WTC11 (cell line): Measurements from ENCODE around the gene CCL23. TPM values are rescaled to one million over a fixed set of nuclear protein-coding genes. Genes with fewer than 3 reads are reported as not detected.

ENCODE experiments used
- ATAC-seq: fragments of 200-7000 bp; cut with Tn5 transposase; 2 replicates; pipeline ENCODE4 v1.10.0; 2021; ENCODE audit warnings: mild to moderate bottlenecking, moderate library complexity
- CTCF ChIA-PET: fragments of 300-600 bp; sonication (Branson Sonifier 250); formaldehyde crosslinking; loops from one replicate; lab custom pipeline; 2021; ENCODE audit warnings: antibody characterized with exemption; lab: Charles Lee
- POLR2A ChIA-PET: fragments of 350-600 bp; sonication (Branson Sonifier 250); formaldehyde crosslinking; loops from one replicate; lab custom pipeline; 2021; ENCODE audit warnings: antibody characterized with exemption; lab: Charles Lee
- DNase-seq: peaks from one replicate; pipeline ENCODE4 v3.0.0; 2021; ENCODE audit warnings: low spot score
- H3K27ac Mint-ChIP-seq: 2 replicates; pipeline ENCODE4 v1.8.0; 2021; ENCODE audit warnings: mixed read lengths
- H3K27me3 Mint-ChIP-seq: 2 replicates; pipeline ENCODE4 v1.8.0; 2021; ENCODE audit warnings: low read depth, mild to moderate bottlenecking, moderate library complexity, mixed read lengths
- H3K36me3 Mint-ChIP-seq: 2 replicates; pipeline ENCODE4 v1.8.0; 2021; ENCODE audit warnings: mixed read lengths
- H3K4me1 Mint-ChIP-seq: 2 replicates; pipeline ENCODE4 v1.8.0; 2022; ENCODE audit warnings: mixed read lengths
- H3K4me3 Mint-ChIP-seq: 2 replicates; pipeline ENCODE4 v1.8.0; 2021; ENCODE audit warnings: mild to moderate bottlenecking, moderate library complexity, mixed read lengths
- H3K9me3 Mint-ChIP-seq: 2 replicates; pipeline ENCODE4 v1.8.0; 2021; ENCODE audit warnings: mixed read lengths
- AFF4 ChIP-seq: sonication (generic); formaldehyde crosslinking; IDR thresholded peaks from 2 replicates; pipeline ENCODE4 v1.8.1; 2023; ENCODE audit warnings: mild to moderate bottlenecking, missing genetic modification reagents, borderline replicate concordance
- ATF6 ChIP-seq: sonication (generic); formaldehyde crosslinking; IDR thresholded peaks from 2 replicates; pipeline ENCODE4 v1.8.1; 2023; ENCODE audit warnings: mild to moderate bottlenecking, missing genetic modification reagents
- ESRRA ChIP-seq: sonication (generic); formaldehyde crosslinking; IDR thresholded peaks from 2 replicates; pipeline ENCODE4 v1.8.1; 2022; ENCODE audit warnings: mild to moderate bottlenecking, missing genetic modification reagents, borderline replicate concordance
- PRDM15 ChIP-seq: sonication (generic); formaldehyde crosslinking; IDR thresholded peaks from 2 replicates; pipeline ENCODE4 v1.8.0; 2022; ENCODE audit warnings: missing genetic modification reagents
- PREB ChIP-seq: sonication (generic); formaldehyde crosslinking; IDR thresholded peaks from 2 replicates; pipeline ENCODE4 v1.8.1; 2022; ENCODE audit warnings: mild to moderate bottlenecking, missing genetic modification reagents, moderate library complexity, borderline replicate concordance
- STAT6 ChIP-seq: sonication (generic); formaldehyde crosslinking; conservative IDR thresholded peaks from 2 replicates; pipeline ENCODE4 v1.8.1; 2023; ENCODE audit warnings: mild to moderate bottlenecking, low read depth, missing genetic modification reagents, moderate library complexity
- USF1 ChIP-seq: sonication (generic); formaldehyde crosslinking; IDR thresholded peaks from 2 replicates; pipeline ENCODE4 v1.8.0; 2022; ENCODE audit warnings: mild to moderate bottlenecking, missing genetic modification reagents
- ZBTB21 ChIP-seq: sonication (generic); formaldehyde crosslinking; IDR thresholded peaks from 2 replicates; pipeline ENCODE4 v1.8.1; 2023; ENCODE audit warnings: mild to moderate bottlenecking, missing genetic modification reagents, borderline replicate concordance
- ZNF263 ChIP-seq: sonication (generic); formaldehyde crosslinking; IDR thresholded peaks from 2 replicates; pipeline ENCODE4 v1.8.1; 2022; ENCODE audit warnings: low read depth, mild to moderate bottlenecking, moderate library complexity, missing genetic modification reagents
- total RNA-seq: library from RNA; stranded (reverse); gene quantifications from 3 replicates; pipeline ENCODE4 v1.2.3, GENCODE V29; 2021

Gene CCL23
- total RNA-seq, 1 experiment from 2014 or later = not detected

GRCh38 chr17:36036235-36036634, 18.5 kb upstream of the CCL23 start (continued):
- TF ChIP-seq AFF4 (CRISPR knock-in tag) (no peak), ZBTB21 (CRISPR knock-in tag) (no peak), USF1 (CRISPR knock-in tag) (no peak), STAT6 (CRISPR knock-in tag) (no peak), PRDM15 (no peak), PREB (CRISPR knock-in tag) (no peak)
- TF ChIP-seq, all 79 proteins: peak for 0

- peaks cover 6% of the 10 kb centered on the region; the same call in 1 of the 2 replicates for H3K27me3 Mint-ChIP-seq
- H3K27ac Mint-ChIP-seq = no peak overlapping the region
- POLR2A ChIA-PET = no interaction called here
- no peaks in the 10 kb centered on the region for H3K36me3 Mint-ChIP-seq
- DNase-seq (no peak), ATAC-seq (no peak)
- peaks cover 5% of the 10 kb centered on the region for H3K9me3 Mint-ChIP-seq
- CTCF ChIA-PET = no interaction called here
- TF ChIP-seq ZNF263 (CRISPR knock-in tag) (no peak), ATF6 (CRISPR knock-in tag) (no peak), ESRRA (CRISPR knock-in tag) (no peak)
- H3K4me3 Mint-ChIP-seq = no peak overlapping the region
- H3K4me1 Mint-ChIP-seq = peaks cover 11% of the 10 kb centered on the region
Observed at GRCh38 chr17:36034127-36034526, 16.4 kb upstream of the CCL23 start.
